T47D (cell line): ENCODE results near the gene BAIAP2.
"Not testable (repeated sequence)": the region's sequence is repeated elsewhere in the genome, so short reads cannot be mapped to it uniquely, and the experiment has no call there.

ENCODE experiments used
- DNase-seq, 2 experiments: peaks; one replicate each; pipeline versions ENCODE4 v3.0.0 to v3.0.0-alpha.2; 2011 to 2012; ENCODE audit warnings: low read depth in 1 of 2, low spot score in 1 of 2
- JUND ChIP-seq: IDR thresholded peaks from 2 replicates; pipeline ENCODE4 v1.6.1; 2012; ENCODE audit warnings: low read depth
- in situ Hi-C: cut with HindIII; loops from 2 replicates; pipeline ENCODE4 v1.10.0; 2016; ENCODE audit warnings: low sequenced_read_pairs, low pct_unique_long_range_greater_than_20kb

The BAIAP2 gene

GRCh38 chr17:81006891-81007290 lies 28.1 kb upstream of the BAIAP2 start:
- in situ Hi-C loops: no loop called here
- DNase-seq: no peak
- no peak for TF ChIP-seq JUND

DNA sequence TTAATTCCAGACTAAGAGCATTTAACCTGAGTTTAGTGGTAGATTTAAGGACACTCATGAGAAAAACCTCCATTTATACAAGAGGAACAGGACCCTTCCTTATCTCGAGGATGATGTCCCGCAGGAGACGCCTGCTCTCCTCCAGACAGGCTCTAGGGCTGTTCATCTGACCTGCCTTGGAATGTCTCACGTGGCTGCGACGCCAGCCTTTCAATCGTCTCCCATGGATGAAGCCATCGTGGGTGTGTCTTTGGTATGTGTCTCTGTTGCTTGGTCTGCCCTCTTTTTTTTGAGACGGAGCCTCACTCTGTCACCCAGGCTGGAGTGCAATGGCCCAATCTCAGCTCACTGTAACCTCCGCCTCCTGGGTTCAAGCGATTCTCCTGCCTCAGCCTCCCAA lies 26.8 kb upstream of the BAIAP2 start:
- in situ Hi-C loops: no loop called here

GRCh38 chr17:81009136-81009535 lies 25.8 kb upstream of the BAIAP2 start:
- in situ Hi-C loops: no loop called here
- no peak for DNase-seq
- TF ChIP-seq JUND: no peak

More for the DNA sequence above, 26.8 kb upstream of the BAIAP2 start:
- no peak for DNase-seq
- TF ChIP-seq JUND: no peak

DNA sequence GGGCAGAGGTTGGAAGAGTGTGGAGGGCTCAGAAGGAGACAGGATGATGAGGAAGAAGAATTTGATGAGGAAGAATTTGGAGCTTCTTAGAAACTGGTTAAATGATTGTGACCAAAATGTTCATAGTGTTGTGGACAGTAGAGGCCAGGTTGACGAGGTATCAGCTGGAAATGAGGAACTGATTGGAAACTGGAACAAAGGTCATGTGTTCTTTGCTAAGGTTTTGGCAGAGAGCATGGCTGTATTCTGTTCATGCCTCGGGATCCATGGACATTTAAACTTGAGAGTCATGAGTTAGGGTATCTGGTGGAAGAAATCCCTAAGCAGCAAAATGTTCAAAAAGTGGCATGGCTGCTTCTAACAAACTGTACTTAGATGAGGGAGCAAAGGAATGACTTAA lies 24.0 kb upstream of the BAIAP2 start:
- no peak for DNase-seq
- in situ Hi-C loops: no loop called here
- no peak for TF ChIP-seq JUND

DNA sequence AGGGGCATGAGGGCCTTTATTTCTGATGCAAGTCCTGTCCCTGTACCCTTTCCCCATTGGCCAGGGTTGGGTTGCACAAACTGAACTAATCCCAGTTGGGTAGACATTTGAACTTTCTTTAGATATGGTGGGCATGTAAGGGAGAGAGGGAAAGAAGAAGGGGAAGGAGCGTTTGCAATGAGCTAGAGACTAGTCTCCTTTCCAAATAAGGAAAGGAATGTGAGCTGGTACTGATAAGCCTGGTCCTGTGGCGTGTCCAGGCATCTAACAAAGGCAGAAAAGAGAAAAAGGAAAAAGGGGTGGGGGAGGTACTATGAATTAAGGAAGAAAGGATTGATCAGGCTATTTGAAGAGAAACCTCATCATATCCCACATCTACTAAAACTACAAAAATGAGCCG lies 23.0 kb upstream of the BAIAP2 start:
- in situ Hi-C loops: no loop called here
- no peak for DNase-seq
- no peak for TF ChIP-seq JUND

DNA sequence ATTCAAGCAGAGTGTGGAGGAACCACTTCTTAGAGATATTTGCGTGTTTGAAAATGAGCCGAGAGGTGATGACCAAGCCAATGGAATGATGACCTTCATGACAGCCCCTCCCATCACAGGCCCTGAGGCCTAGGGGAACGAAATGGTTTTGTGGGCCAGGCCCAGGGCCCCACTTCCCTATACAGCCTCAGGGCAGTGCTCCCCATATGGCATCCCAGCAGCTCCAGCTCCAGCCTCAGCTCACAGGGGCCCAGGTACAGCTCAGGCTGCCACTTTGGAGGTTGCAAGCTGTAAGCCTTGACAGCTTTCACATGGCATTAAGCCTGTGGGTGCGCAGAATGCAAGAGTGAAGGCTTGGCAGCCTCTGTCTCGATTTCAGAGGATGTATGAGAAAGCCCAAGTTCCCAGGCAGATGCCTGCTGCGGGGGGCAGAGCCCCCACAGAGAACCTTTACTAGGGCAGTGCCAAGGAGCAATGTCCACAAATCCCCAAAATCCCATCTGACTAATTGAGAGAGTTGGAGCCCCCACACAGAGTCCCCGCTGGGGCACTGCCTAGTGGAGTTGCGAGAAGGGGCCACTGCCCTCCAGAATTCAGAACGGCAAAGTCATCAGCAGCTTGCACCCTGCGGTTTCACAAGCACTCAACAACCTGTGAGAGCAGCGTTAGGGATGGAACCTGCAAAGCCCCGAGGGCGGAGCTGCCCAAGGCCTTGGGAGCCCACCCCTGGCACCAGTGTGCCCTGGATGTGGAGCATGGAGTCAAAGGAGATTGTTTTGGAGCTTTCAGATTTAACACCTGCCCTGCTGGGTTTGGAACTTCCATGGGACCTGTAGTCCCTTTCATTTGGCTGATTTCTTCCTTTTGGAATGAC lies 22.1 kb upstream of the BAIAP2 start:
- TF ChIP-seq JUND: no peak
- DNase-seq: no peak
- in situ Hi-C loops: no loop called here

GRCh38 chr17:81013642-81014041 lies 21.3 kb upstream of the BAIAP2 start:
- in situ Hi-C loops: no loop called here
- DNase-seq: no peak
- TF ChIP-seq JUND: no peak

DNA sequence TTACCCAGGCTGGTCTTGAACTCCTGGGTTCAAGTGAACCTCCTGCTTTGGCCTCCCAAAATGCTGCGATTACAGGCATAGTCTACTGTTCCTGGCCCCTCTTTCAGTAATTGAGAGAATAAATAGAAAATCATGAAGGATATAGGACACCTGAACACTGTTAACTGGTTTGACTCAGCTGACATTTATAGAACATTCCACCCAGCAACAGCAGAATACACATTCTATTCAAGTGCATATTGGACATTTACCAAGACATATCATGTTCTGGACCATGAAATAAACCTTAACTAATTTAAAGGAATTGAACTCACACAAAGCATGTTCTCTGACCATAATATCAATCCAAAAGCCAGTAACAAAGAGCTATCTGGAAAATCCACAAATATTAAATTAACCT lies 19.8 kb upstream of the BAIAP2 start:
- TF ChIP-seq JUND: no peak
- in situ Hi-C loops: no loop called here
- no peak for DNase-seq

DNA sequence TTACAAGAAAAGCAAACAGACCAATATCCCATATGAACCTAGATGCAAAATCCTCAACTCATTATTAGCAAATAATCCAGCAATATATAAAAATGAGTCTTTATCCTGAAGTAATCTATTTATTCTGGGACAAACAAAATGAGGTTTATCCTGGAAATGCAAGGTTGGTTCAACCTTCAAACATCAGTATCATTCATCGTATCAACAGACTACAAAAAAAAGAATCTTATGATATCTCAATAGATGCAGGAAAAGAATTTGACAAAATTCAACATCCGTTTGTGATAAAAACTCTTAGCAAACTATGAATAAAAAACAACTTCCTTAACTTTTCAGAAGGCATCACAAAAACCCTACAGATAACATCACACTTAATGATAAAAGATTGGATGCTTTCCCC lies 18.4 kb upstream of the BAIAP2 start:
- DNase-seq: no peak
- TF ChIP-seq JUND: no peak
- in situ Hi-C loops: no loop called here

- DNase-seq, in situ Hi-C loops: not testable (repeated sequence)
Measured at GRCh38 chr17:81017330-81017729, 17.6 kb upstream of the BAIAP2 start.

GRCh38 chr17:81018044-81018802 lies 16.7 kb upstream of the BAIAP2 start:
- TF ChIP-seq JUND: no peak
- in situ Hi-C loops: no loop called here
- DNase-seq: peak in 1 of 2 experiments; percentile 58

DNA sequence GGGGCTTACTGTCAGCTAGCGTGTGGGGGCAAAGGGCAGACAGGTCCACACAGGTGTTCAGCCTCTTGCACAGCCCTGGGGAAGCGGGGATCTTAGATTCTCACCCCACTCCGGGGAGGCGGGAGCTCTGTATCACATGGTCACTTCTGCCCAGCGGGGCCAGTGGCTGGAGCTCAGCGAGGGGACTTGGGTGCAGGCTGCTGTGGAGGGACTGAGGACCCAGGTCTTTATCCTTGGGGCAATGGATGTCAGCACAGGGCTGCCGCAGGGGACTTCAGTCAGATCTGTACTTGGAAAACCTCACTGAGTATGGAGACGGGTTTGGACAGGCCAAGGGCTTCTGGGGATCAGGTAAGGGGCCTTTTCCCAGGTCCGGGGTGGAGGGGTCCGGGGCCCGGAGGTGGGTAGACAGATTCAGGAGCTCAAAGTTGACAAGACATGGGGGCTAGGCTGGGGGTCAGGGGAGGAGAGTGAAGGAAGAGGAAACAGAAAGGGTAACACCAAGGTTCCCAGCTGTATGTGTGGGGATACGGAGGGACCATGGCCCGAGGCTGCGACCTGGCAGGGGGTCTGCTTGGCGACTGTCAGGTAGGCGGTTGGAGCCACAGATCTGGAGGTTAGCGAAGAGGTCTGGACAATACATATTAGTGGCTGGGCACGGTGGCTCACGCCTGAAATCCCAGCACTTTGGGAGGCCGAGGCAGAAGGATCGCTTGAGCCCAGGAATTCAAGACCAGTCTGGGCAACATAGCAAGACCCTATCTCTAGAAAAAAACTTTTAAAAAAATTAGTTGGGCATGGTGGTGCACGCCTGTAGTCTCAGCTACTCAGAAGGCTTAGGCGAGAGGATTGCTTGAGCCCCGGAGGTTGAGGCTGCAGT lies 15.1 kb upstream of the BAIAP2 start:
- no peak for TF ChIP-seq JUND
- DNase-seq: no peak
- in situ Hi-C loops: no loop called here
